Osteocyte (in vitro differentiated cells): Measurements from ENCODE around the gene GAL. TPM values are rescaled to one million over a fixed set of nuclear protein-coding genes. Genes with fewer than 3 reads are reported as not detected.

Experiments used
- DNase-seq: peaks from one replicate; pipeline ENCODE4 v3.0.0; 2021; ENCODE audit warnings: mixed read lengths; ENCODE audit not compliant: unreplicated experiment; ENCODE audit errors: extremely low spot score
- H3K27ac Mint-ChIP-seq: one replicate; pipeline ENCODE4 v1.8.0; 2021; ENCODE audit warnings: mild to moderate bottlenecking, mixed read lengths; ENCODE audit not compliant: unreplicated experiment
- H3K27me3 Mint-ChIP-seq: one replicate; pipeline ENCODE4 v1.8.0; 2021; ENCODE audit warnings: mixed read lengths; ENCODE audit not compliant: unreplicated experiment
- H3K36me3 Mint-ChIP-seq: one replicate; pipeline ENCODE4 v1.8.0; 2021; ENCODE audit warnings: mixed read lengths; ENCODE audit not compliant: unreplicated experiment
- H3K4me1 Mint-ChIP-seq: one replicate; pipeline ENCODE4 v1.8.0; 2021; ENCODE audit warnings: mixed read lengths; ENCODE audit not compliant: unreplicated experiment
- H3K4me3 Mint-ChIP-seq: one replicate; pipeline ENCODE4 v1.8.0; 2021; ENCODE audit warnings: mild to moderate bottlenecking, moderate library complexity, mixed read lengths; ENCODE audit not compliant: unreplicated experiment
- H3K9me3 Mint-ChIP-seq: one replicate; pipeline ENCODE4 v1.8.0; 2021; ENCODE audit warnings: mixed read lengths; ENCODE audit not compliant: unreplicated experiment
- CTCF ChIP-seq: fragments of 200-600 bp; sonication (generic); IDR thresholded peaks from 2 replicates; pipeline ENCODE4 v1.5.0; 2021; ENCODE audit warnings: antibody characterized with exemption, mild to moderate bottlenecking, moderate library complexity
- total RNA-seq: library from RNA; stranded (reverse); gene quantifications from 2 replicates; pipeline ENCODE4 v1.2.1, GENCODE V29; 2021

Gene GAL
- total RNA-seq, 1 donor from 2014 or later = not detected

DNA sequence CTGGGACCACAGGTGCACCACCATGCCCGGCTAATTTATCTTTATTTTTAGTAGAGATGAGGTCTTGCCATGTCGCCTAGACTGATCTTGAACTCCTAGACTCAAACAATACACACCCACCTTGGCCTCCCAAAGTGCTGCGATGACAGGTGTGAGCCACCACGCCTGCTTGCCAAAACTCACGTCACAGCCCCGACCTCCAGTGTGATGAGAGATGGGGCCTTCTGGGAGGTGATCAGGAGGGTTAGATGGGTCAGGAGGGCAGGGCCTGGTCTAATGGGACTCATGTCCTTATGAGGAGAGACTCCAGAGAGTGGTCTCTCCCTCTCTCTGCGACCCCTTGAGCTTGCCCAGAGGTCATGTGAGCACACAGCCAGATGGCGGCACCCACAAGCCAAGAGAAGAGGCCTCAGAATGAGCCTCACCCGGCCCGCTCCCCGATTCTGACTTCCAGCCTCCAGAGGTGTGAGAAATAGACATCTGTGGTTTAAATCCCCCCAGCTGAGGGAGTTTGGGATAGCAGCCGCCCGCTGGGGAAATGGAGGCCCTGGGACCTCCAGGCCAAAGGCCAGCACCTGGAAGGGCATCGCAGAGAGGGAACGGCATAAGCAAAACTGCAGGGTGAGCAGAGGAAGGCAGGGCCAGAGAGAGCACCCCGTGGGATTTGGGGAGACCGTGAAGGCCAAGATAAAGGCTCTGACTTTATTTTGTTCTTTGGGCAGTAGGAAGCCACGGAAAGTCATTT lies 24.1 kb upstream of the GAL start:
- Mint-ChIP-seq H3K4me1 (peaks cover 23% of the 10 kb centered on the region), H3K9me3 (no peaks in the 10 kb centered on the region), H3K4me3 (no peak overlapping the region), H3K36me3 (peaks cover 5% of the 10 kb centered on the region), H3K27me3 (peaks cover 43% of the 10 kb centered on the region), H3K27ac (no peak overlapping the region)
- no peak for DNase-seq
- TF ChIP-seq CTCF = no peak

DNA sequence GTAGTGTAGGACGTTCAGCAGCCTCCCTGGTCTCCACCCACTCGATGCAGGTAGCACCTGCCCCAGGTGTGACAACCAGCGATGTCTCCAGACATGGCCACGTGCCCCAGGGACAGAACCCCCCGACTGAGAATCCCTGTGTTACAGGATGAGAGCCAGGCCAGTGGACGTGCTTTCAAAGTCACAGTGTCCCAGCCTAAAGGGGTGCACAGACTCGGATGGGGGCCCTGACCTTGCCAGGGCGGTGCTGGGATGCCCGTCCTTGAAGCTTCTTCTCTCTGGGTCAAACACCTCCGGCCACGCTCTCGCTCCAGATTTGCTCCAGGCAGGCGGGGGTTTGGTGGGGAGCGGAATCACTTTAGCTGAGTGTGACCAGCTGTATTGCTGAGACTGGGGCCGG lies 23.3 kb upstream of the GAL start:
- H3K27ac Mint-ChIP-seq = no peak overlapping the region
- peaks cover 23% of the 10 kb centered on the region for H3K4me1 Mint-ChIP-seq
- H3K36me3 Mint-ChIP-seq = peaks cover 5% of the 10 kb centered on the region
- no peak overlapping the region for H3K4me3 Mint-ChIP-seq
- peaks cover 40% of the 10 kb centered on the region for H3K27me3 Mint-ChIP-seq
- no peaks in the 10 kb centered on the region for H3K9me3 Mint-ChIP-seq
- TF ChIP-seq CTCF = no peak
- no peak for DNase-seq

GRCh38 chr11:68661697-68662603 lies 22.4 kb upstream of the GAL start:
- H3K27ac Mint-ChIP-seq = no peak overlapping the region
- peaks cover 46% of the 10 kb centered on the region for H3K27me3 Mint-ChIP-seq
- no peak for TF ChIP-seq CTCF
- H3K4me3 Mint-ChIP-seq = no peak overlapping the region
- H3K36me3 Mint-ChIP-seq = peaks cover 5% of the 10 kb centered on the region
- H3K4me1 Mint-ChIP-seq = peaks cover 23% of the 10 kb centered on the region
- H3K9me3 Mint-ChIP-seq = no peaks in the 10 kb centered on the region
- DNase-seq = no peak

GRCh38 chr11:68663482-68664010 lies 20.8 kb upstream of the GAL start:
- Mint-ChIP-seq H3K27me3 (peaks cover 49% of the 10 kb centered on the region), H3K4me1 (peaks cover 16% of the 10 kb centered on the region), H3K36me3 (peaks cover 5% of the 10 kb centered on the region), H3K9me3 (no peaks in the 10 kb centered on the region), H3K4me3 (no peak overlapping the region), H3K27ac (no peak overlapping the region)
- no peak for TF ChIP-seq CTCF
- no peak for DNase-seq

GRCh38 chr11:68664141-68664540 lies 20.2 kb upstream of the GAL start:
- Mint-ChIP-seq H3K27me3 (peaks cover 55% of the 10 kb centered on the region), H3K27ac (no peak overlapping the region), H3K4me3 (no peak overlapping the region), H3K9me3 (no peaks in the 10 kb centered on the region), H3K4me1 (peaks cover 10% of the 10 kb centered on the region), H3K36me3 (peaks cover 5% of the 10 kb centered on the region)
- DNase-seq = no peak
- TF ChIP-seq CTCF = no peak
